Ammon's horn (tissue), 1 donor: ENCODE measurements around the gene TSHZ2.

Source experiments
- DNase-seq: peaks from one replicate; pipeline ENCODE4 v3.0.0-alpha.2; 2016; ENCODE audit warnings: low spot score

The TSHZ2 gene

GRCh38 chr20:53027089-53027488 is 54.9 kb downstream of the TSHZ2 start:
- DNase-seq, result no peak

- DNase-seq, result no peak
Observed at GRCh38 chr20:53028337-53029007, 56.3 kb downstream of the TSHZ2 start.

GRCh38 chr20:53030061-53030460 is 57.9 kb downstream of the TSHZ2 start:
- DNase-seq, result no peak

GRCh38 chr20:53032046-53032445 is 59.9 kb downstream of the TSHZ2 start:
- no peak for DNase-seq

GRCh38 chr20:53032478-53032932 is 60.3 kb downstream of the TSHZ2 start:
- DNase-seq, result no peak

GRCh38 chr20:53033176-53033575 is 61.0 kb downstream of the TSHZ2 start:
- no peak for DNase-seq

- no peak for DNase-seq
Observed at GRCh38 chr20:53034899-53035298, 62.7 kb downstream of the TSHZ2 start.

- DNase-seq, result no peak
Observed at GRCh38 chr20:53036992-53037391, 64.8 kb downstream of the TSHZ2 start.

GRCh38 chr20:53037621-53038020 is 65.5 kb downstream of the TSHZ2 start:
- no peak for DNase-seq

GRCh38 chr20:53038299-53038698 is 66.1 kb downstream of the TSHZ2 start:
- DNase-seq, result no peak

GRCh38 chr20:53040693-53041589 is 68.8 kb downstream of the TSHZ2 start:
- peak; percentile 25 for DNase-seq

- DNase-seq, result no peak
Observed at GRCh38 chr20:53042521-53042920, 70.4 kb downstream of the TSHZ2 start.

GRCh38 chr20:53044296-53044695 is 72.1 kb downstream of the TSHZ2 start:
- no peak for DNase-seq

- DNase-seq, result no peak
Observed at GRCh38 chr20:53045941-53046340, 73.8 kb downstream of the TSHZ2 start.

GRCh38 chr20:53047203-53047602 is 75.0 kb downstream of the TSHZ2 start:
- no peak for DNase-seq

- no peak for DNase-seq
Observed at GRCh38 chr20:53048387-53048786, 76.2 kb downstream of the TSHZ2 start.

- DNase-seq, result no peak
Observed at GRCh38 chr20:53050338-53050737, 78.2 kb downstream of the TSHZ2 start.

GRCh38 chr20:53052380-53052779 is 80.2 kb downstream of the TSHZ2 start:
- DNase-seq, result no peak

- DNase-seq, result no peak
Observed at GRCh38 chr20:53053595-53053994, 81.4 kb downstream of the TSHZ2 start.

GRCh38 chr20:53055367-53056067 is 83.4 kb downstream of the TSHZ2 start:
- no peak for DNase-seq

GRCh38 chr20:53057579-53057978 is 85.4 kb downstream of the TSHZ2 start:
- DNase-seq, result no peak

- no peak for DNase-seq
Observed at GRCh38 chr20:53059848-53060247, 87.7 kb downstream of the TSHZ2 start.
